NOMO-1 treated with DMSO at 0.1 percent for 48 hours (cell line): ENCODE results near the gene EFCAB6.
A peak's percentile ranks its signal among the peaks of the same experiment; 100 is the strongest.
"Not testable (repeated sequence)": the region's sequence is repeated elsewhere in the genome, so short reads cannot be mapped to it uniquely, and the experiment has no call there.

Experiments used
- DNase-seq: peaks from one replicate; lab custom pipeline; 2025; ENCODE audit not compliant: unreplicated experiment; lab: John Stamatoyannopoulos, UW

EFCAB6 gene

DNA sequence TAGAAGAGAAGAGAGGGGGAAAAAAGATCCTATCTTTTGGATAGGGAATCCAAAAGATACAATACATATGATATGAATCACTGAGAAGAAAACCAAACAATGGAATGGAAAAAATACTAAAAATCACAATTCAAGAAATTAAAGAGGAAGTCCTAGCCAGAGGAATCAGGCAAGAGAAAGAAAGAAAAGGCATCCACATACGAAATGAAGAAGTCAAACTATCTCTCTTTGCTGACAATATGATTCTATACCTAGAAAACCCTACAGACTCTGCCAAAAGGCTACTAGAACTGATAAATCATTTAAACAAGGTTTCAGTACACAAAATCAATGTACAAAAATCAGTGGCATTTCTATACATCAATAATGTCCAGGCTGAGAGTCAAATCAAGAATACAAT is 91.4 kb downstream of the EFCAB6 start:
- DNase-seq: peak; percentile 87

DNA sequence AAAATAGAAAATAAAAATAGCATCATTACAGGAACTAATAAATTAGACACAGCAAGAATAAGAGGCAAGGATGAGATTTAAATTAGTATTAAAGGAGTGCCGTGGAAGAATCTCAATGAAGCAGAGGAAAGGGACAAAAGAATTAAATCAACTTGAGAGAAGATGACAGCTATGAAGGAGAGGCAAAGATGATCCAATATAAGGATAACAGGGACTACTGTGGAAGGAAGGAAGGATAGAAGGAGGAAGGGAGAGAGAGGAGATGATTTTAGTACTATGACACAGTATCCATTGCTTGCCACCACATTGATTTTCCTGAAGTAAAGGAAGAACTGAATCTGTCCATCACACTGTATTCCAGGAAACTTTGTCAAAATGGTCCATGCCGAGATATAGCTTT is 98.0 kb downstream of the EFCAB6 start:
- DNase-seq: no peak

DNA sequence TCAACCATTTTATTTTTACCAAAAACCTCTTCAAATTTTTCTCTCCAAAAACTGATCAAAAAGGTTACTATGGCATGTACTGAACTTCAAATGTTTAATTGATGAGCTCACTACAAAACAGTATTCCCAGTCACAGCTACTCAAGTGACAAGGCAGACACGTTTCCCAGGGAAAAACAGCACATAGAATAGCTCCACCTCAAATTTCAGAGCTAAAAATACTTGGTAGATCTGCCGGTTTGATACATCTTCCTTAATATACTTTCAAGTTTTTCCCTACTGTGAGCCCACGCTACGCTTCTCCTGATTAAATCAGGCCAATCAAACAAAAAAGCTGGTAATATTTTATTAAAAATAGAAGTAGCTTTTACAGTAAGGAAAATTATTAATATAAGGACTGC is 100.4 kb downstream of the EFCAB6 start:
- DNase-seq: no peak

DNA sequence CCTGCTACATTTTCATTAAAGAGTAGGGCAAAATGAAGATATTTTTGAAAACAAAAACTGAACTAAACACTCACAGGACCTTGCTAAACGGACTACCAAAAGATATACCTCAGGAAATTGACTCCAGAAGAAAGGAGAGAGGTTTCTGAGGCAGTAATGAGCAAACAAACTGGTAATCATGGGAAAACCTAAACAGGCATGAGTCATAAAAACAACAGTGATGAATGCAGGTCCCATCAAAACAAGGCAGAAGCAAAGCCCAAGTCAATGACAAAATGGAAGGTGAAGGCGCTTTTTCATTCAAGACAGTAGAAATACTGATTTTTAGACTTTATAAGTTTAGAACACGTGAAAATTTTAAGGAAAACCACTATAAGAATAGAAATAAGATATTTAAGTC is 104.5 kb downstream of the EFCAB6 start:
- no peak for DNase-seq

DNA sequence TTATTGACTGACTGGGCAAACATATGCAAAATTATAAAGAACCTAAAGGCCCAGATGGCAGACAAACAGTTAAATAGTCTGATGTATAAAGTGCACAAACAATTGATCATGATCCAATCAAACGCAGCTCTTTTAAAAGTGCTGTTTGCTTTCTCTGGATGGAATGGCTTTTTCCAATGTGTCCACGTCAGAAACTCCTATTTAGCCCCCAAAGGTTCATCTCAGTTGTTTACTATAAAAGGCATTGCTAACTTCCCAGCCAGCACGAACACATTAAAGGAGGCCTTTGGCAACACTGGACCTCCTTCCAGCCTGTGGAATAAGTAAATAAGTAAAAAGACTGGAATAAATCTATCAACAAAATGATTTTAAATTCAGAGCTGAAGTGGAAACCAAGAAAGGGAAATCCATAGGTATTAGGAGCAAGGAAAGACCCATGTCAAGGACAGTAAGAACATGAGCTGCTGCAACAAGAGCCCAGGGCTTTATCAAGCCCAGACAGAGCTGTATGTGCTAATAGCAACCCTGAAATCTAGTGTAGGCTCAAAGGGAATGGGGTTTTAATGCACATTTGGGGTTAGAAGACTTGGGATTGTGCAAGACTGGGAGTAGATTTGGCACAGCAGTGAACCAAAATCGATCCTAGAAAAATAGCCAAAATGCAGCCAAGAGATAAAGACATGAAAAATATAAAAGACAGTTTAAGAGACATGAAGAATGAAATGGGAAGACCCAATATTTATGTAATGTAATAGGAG is 105.4 kb downstream of the EFCAB6 start:
- no peak for DNase-seq

DNA sequence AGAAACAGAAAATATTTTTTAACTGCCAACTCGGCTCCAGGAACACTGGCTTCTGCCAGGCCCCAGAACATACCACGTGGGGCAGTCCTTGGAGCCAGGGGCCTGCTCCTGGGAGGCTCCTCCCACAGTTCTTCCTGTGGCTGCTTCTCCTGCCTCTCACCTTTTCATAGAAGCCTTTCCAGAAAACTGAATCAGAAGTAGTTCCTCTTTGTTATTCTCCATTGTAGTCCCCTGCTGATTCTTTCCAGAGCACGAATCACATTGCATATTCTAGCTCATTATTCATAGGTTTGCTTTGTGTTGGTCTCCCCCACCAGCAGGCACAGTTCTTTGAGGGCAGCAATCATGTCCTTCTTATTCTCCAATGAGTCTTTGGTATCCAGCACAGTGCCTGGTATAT is 106.0 kb downstream of the EFCAB6 start:
- no peak for DNase-seq

DNA sequence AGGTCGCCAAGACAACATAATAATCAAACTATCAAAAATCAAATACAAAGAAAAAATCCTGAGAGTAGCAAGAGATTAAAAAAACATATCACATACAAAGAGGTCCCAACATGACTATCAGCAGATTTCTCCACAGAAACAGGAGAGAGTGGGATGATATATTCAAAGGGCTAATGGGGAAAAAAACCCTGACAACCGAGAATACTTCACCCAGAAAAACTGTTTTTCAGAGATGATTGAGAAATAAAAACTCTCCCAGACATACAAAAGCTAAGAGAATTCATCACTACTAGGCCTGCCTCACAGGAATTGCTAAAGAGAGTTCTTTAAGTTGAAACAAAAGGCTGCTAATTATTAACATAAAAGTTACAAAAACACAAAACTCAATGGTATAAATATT is 108.1 kb downstream of the EFCAB6 start:
- DNase-seq: no peak

DNA sequence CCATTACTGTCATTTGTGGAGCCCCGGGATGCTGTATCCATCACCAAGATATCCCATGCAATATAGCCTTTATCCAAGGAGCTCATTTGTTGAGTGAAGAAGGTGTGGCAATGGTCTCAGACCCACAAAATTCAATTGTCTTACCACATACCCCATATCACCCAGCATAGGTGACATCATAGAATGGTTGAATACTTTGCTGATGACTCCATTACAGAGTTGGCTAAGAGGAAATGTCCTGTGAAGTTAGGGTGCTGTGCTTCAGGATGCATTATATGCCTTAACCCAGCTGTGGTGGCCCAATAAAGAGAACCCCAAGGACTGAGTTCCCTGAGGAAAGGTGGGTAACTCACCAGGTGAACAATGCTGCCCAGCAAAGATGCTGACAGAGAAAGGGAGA is 113.7 kb downstream of the EFCAB6 start:
- no peak for DNase-seq

DNA sequence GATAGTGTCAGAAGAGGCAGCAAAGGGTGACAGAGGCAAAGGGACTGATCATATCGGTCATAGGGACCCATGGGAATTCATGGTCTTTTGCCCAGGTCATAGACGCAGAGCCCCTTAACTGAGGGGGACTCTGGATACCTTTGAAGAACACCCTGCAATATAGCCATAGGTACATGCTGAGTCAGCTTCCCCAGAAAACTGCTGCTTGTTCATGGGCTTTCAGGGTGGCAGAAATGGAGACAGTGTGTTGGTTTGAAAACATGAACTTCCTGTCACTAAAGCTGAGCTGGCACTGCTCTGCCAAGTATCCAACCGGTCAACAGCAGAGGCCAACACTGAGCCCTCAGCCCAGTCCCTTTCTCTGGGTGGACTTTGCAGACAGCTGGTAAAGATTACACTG is 114.2 kb downstream of the EFCAB6 start:
- DNase-seq: no peak

DNA sequence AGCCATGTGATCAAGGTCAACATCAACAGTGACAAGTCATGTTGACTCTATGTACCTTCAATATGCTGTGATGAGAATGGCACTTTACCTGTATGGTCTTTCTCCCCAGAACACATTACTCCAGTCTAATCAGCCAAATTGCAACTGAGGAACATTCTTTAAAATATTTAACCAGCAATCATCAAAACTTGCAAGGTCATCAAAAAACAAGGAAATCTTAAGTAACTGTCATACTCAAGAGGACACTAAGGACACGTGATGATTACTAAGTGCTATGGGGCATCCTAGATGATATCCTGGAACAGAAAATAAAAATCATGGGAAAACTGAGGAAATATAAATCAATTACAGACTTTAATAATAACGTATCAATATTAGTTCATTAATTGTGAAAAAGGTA is 118.9 kb downstream of the EFCAB6 start:
- no peak for DNase-seq

DNA sequence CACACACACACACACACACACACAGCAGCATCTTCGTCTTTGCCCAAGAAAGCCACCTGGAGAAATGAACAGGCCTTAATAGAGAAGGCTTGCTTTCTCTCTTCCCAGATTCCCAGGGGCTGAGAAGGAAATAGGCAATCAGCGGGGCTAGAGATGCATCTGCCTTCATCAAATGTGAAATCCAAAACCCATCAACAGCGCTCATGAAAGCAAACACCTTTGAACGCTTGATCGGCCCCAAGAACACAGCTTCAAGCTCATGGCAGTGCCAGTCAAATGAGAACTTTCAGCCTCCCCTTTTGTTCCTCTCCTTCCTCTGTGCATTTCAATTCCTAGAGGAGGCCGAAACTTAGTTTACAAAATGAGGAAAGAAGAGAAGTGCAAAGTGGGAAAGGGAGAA is 122.7 kb downstream of the EFCAB6 start:
- DNase-seq: no peak

DNA sequence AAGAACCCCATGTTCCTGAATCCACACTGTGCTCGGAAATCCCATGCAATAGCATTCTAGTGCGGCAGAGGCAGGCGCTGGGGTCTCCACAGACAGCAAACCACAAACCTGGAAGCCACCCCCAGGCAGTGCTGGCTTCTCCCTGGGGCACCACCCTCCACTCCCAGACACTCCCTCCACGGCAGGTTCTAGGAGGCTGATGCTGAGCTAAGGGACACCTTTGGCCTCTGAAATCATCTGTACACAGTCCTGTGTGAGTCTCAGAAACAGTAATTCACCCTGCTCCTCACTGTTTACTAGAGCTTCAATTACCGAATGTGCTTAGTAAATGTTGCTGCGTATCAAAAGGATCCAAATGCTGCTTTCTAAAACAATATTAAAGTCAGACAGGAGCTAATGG is 129.3 kb downstream of the EFCAB6 start:
- DNase-seq: no peak

DNA sequence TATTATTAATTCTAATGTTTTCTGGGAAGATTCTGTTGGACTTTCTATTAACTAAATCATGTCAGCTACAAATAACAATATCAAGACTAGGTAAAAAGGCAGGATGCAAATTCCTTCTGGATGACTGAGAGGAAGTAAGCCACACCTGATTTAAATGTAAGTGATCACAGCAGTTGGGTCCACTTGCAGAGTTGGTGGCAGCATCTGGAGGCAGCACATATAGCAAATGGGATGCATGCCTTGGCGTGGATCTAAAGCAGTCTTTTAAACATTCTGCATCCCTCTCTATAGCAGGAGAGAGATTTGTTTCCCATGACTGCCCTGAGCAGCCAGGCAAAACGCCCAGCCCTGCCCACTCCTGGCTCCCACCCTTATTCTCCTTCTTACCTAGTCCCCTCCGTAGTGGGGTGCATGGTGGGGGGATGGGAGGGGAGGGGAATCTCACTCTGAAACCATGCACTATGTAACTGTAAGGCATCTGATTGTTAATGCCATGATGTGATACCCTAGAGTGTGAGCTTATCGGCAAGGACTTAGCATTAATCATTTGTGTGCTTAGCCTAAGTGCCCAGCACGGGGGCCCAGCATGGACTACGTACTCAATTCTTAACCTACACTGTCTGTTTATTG is 130.3 kb downstream of the EFCAB6 start:
- DNase-seq: no peak

DNA sequence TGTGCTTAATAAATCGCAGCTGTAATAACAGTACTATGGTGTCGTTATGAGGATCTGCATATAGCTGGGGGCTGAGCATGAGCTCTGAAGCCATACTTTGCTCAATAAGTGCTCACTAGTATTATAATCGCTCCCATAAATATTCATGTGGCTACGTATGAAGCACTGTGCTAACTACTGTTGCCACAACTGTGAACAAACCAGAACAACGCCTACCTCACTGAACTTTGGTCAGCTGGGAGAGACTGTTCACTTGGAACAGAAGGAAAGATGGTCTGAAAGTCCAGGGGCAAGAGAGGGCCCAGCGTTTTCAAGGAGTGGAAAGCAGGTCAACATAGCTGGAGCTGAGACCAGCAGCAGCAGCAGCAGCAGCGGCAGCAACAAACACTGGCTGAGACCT is 141.6 kb downstream of the EFCAB6 start:
- DNase-seq: no peak

DNA sequence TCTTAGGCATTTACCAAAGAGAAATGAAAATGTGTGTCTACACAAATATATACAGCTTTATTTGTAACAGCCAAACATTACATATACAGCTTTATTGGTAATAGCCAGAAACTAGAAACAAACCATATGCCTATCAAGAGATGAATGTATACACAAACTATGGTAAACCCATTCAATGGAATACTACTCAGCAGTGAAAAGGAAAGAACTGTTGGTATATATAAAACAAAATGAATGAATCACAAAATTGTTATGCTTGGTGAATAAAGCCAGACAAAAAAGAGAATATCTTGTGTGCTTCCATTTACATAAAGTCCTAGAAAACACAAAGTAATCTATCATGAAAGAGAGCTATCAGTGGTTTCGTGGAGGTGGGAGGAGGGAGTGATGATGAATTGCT is 142.9 kb downstream of the EFCAB6 start:
- DNase-seq: no peak

DNA sequence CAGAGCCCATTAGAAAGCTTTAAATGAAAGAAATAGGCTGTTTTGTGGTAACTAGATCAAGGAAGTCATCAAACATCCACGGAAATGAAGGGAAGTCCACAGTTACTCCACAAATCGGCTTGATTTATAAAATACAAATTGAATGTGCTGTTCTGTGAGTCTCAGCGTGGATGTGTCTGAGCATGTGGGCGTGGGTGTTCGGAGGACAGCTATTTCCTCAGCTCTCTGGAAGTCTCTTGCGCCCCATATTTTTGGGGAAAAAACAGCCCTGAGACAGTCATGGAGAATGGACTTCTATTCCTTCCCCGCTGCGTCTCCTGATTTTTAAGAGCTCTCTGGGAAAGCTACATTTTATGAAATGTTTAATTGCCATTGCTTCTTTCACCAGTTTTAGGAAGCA is 144.4 kb downstream of the EFCAB6 start:
- DNase-seq: no peak

DNA sequence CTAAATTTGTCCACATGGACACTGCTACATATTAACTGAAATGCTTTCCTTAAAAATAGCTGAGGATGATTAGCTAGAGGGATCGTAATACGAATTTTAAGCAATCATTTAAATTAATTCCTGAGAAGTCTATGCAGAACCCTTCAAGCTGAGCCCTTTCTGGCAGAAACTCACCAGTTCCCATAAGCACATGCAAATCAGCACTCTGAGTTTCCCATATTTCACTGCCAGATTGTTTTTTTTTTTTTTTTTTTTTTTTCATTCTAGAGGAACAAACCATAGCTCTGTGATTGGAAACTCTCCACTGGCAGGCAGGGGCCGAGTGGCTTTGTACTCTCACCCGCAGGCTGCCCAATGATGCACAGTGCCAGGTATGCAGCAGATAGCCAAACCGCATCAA is 145.6 kb downstream of the EFCAB6 start:
- no peak for DNase-seq

DNA sequence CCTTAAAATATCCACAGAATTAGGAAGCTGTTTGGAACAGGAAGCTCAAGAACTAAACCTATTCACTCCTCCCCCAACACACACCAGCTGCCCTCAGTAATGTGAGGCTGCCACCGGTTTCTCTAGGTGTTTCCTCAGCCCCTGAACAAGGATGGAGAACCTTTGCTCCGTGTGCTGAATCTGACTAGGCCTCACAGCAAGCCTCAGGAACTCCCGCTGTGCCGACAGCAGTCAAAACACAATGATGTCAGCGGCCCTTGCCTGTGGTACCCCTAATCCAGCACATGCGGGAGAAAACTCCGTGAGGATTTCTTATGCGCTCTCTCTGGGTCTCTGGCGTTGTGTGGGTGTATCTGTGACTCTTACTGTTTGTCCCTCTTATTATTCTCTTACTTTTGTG is 153.3 kb downstream of the EFCAB6 start:
- no peak for DNase-seq

DNA sequence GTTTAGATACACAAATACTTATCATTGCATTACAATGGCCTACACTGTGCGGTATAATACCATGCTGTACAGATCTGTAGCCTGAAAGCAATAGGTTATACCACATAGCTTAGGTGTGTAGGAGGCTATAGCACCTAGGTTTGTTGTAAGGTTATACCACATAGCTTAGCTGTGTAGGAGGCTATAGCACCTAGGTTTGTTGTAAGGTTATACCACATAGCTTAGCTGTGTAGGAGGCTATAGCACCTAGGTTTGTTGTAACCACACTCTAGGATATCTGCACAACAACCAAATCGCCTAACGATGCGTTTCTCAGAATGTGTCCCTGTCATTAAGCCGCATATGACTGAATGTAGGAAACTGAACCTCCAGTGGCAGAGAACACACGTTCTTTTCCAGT is 155.5 kb downstream of the EFCAB6 start:
- DNase-seq: not testable (repeated sequence)

DNA sequence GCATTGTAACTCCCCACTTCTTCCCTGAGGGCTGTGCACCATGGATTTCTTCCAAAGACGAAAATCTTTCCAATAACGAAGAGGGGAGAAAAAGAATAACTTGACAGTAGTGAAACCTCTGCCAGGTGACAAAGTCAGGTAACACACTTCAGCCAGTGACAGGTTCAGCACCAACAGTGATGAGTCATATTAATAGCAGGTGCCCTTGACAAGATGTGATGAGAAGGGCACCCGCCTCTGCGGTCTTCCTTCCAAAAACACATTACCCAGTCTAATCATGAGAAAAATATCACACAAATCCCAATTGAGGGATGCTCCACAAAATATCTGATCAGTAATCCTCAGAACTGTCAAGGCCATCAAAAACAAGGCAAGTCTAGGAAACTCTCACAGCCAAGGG is 157.8 kb downstream of the EFCAB6 start:
- DNase-seq: no peak

DNA sequence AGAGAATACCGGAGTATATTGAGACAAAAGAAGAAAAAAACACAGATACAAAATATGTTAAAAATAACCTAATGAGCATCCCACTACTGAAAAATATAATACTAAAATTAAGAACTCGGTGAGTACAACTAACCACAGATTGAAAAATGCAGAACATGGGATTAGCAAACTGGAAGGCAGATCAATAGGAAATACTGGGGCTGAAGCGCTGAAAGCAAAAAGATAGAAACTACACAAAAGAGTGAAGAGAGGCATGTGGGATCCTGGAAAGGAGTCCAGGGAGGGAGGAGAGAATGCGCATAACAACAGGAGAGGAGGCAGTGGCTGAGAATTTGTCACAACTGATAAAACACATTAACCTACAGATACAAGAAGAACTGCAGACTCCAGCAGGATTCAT is 159.3 kb downstream of the EFCAB6 start:
- DNase-seq: no peak

DNA sequence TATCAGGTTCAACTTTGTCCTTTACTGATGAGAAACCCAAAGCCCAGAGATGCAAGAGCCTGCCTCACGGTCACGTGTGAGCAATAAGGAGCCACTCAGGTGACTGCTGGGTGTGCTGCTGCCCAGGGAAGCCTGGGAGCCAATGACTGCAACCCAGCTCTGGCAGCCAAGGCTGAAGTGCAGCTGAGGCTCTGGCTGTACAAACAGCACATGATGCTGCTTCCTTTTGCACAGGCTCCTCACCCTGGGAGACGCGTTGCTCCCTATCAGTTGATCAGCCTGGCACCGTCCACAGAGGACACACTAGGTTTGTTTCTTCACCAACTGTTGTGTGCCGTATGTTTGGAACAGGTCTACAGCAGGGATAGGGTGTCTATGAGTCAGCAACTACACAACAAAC is 168.7 kb downstream of the EFCAB6 start:
- no peak for DNase-seq
